Astrocyte (in vitro differentiated cells and primary cell): ENCODE results near the gene KCNJ5. TPM values are rescaled to one million over a fixed set of nuclear protein-coding genes. Genes with fewer than 3 reads are reported as not detected.

Source experiments
- DNase-seq: peaks from one replicate; pipeline ENCODE4 v3.0.0-alpha.2; 2010; ENCODE audit warnings: low read depth
- FAIRE-seq: peaks from 2 replicates; lab custom pipeline; 2011; peaks lifted over from hg19 to GRCh38; lab: Jason Lieb, UNC
- H2AFZ ChIP-seq: 2 replicates; pipeline ENCODE4 v1.6.0; 2012; ENCODE audit warnings: low read depth, low read length, inconsistent platforms
- H3K27ac ChIP-seq: 2 replicates; pipeline ENCODE4 v1.5.1; 2011; ENCODE audit warnings: low read depth, low read length, inconsistent platforms
- H3K27me3 ChIP-seq: 2 replicates; pipeline ENCODE4 v1.6.0; 2011; ENCODE audit warnings: low read length, inconsistent platforms; ENCODE audit not compliant: insufficient read depth
- H3K36me3 ChIP-seq: 2 replicates; pipeline ENCODE4 v1.5.1; 2011; ENCODE audit warnings: low read length, inconsistent platforms; ENCODE audit not compliant: insufficient read depth
- H3K4me1 ChIP-seq: 2 replicates; pipeline ENCODE4 v1.5.1; 2011; ENCODE audit warnings: low read length, inconsistent platforms; ENCODE audit not compliant: insufficient read depth
- H3K4me2 ChIP-seq: 2 replicates; pipeline ENCODE4 v1.6.0; 2012; ENCODE audit warnings: low read length, inconsistent platforms
- H3K4me3 ChIP-seq: 2 replicates; pipeline ENCODE4 v1.5.1; 2011; ENCODE audit warnings: low read depth, mild to moderate bottlenecking, low read length, inconsistent platforms; ENCODE audit not compliant: insufficient read depth
- H3K79me2 ChIP-seq: 2 replicates; pipeline ENCODE4 v1.6.0; 2012; ENCODE audit warnings: mild to moderate bottlenecking, low read length, inconsistent platforms; ENCODE audit not compliant: insufficient read depth
- H3K9ac ChIP-seq: 2 replicates; pipeline ENCODE4 v1.6.0; 2012; ENCODE audit warnings: mild to moderate bottlenecking, low read length, inconsistent platforms
- H3K9me3 ChIP-seq: 2 replicates; pipeline ENCODE4 v1.5.1; 2012; ENCODE audit warnings: low read depth, mild to moderate bottlenecking, low read length, inconsistent platforms; ENCODE audit not compliant: insufficient read depth
- H4K20me1 ChIP-seq: 2 replicates; pipeline ENCODE4 v1.6.0; 2012; ENCODE audit warnings: low read length, inconsistent platforms; ENCODE audit not compliant: insufficient read depth
- H3K27ac Mint-ChIP-seq: one replicate; pipeline ENCODE4 v1.8.0; 2021; ENCODE audit warnings: mild to moderate bottlenecking, mixed read lengths; ENCODE audit not compliant: unreplicated experiment
- H3K27me3 Mint-ChIP-seq: one replicate; pipeline ENCODE4 v1.8.0; 2021; ENCODE audit warnings: low read depth, mixed read lengths; ENCODE audit not compliant: unreplicated experiment
- H3K36me3 Mint-ChIP-seq: one replicate; pipeline ENCODE4 v1.8.0; 2021; ENCODE audit warnings: low read depth, mixed read lengths; ENCODE audit not compliant: unreplicated experiment
- H3K4me1 Mint-ChIP-seq: one replicate; pipeline ENCODE4 v1.8.0; 2021; ENCODE audit warnings: low read depth, mixed read lengths; ENCODE audit not compliant: unreplicated experiment
- H3K4me3 Mint-ChIP-seq: one replicate; pipeline ENCODE4 v1.8.0; 2021; ENCODE audit warnings: mild to moderate bottlenecking, moderate library complexity, mixed read lengths; ENCODE audit not compliant: unreplicated experiment
- H3K9me3 Mint-ChIP-seq: one replicate; pipeline ENCODE4 v1.8.0; 2021; ENCODE audit warnings: mild to moderate bottlenecking, mixed read lengths; ENCODE audit not compliant: unreplicated experiment
- CTCF ChIP-seq: IDR thresholded peaks from 2 replicates; pipeline ENCODE4 v1.5.1; 2011; ENCODE audit warnings: low read depth, mild to moderate bottlenecking, inconsistent platforms, low read length, moderate library complexity; ENCODE audit not compliant: insufficient read depth
- EZH2 ChIP-seq: IDR thresholded peaks from 2 replicates; pipeline ENCODE4 v1.6.1; 2012; ENCODE audit warnings: mild to moderate bottlenecking, low read length, inconsistent platforms; ENCODE audit not compliant: insufficient read depth
- total RNA-seq: library from RNA; stranded (reverse); gene quantifications from 2 replicates; pipeline ENCODE4 v1.2.1, GENCODE V29; 2021

The KCNJ5 gene
- total RNA-seq, 1 donor from 2014 or later, result 1.4 TPM

GRCh38 chr11:128888034-128888985 is 2.8 kb upstream of the KCNJ5 start:
- H3K4me1 Mint-ChIP-seq, result peaks cover 8% of the 10 kb centered on the region

GRCh38 chr11:128889657-128890213 is 1.4 kb upstream of the KCNJ5 start:
- TF ChIP-seq CTCF (no peak), EZH2 (no peak)
- Histone ChIP-seq H3K9ac (no peak overlapping the region), H3K27ac (no peak overlapping the region), H3K4me1 (peaks cover 8% of the 10 kb centered on the region), H3K27me3 (peaks cover 38% of the 10 kb centered on the region), H2AFZ (no peak overlapping the region), H3K4me2 (peak overlapping the region; percentile 92), H4K20me1 (no peaks in the 10 kb centered on the region), H3K36me3 (no peaks in the 10 kb centered on the region), H3K9me3 (no peaks in the 10 kb centered on the region), H3K79me2 (no peaks in the 10 kb centered on the region), H3K4me3 (no peak overlapping the region)
- peak overlapping the region; percentile 34 for H3K27ac Mint-ChIP-seq
- FAIRE-seq, result no peak
- H3K4me1 Mint-ChIP-seq, result peaks cover 8% of the 10 kb centered on the region
- no peak for DNase-seq
- H3K27me3 Mint-ChIP-seq, result peaks cover 49% of the 10 kb centered on the region
- H3K36me3 Mint-ChIP-seq, result no peaks in the 10 kb centered on the region
- no peak overlapping the region for H3K4me3 Mint-ChIP-seq
- no peaks in the 10 kb centered on the region for H3K9me3 Mint-ChIP-seq

More at GRCh38 chr11:128888034-128888985, 2.8 kb upstream of the KCNJ5 start:
- no peaks in the 10 kb centered on the region for H3K9me3 ChIP-seq
- no peak overlapping the region for H2AFZ ChIP-seq
- H3K27me3 ChIP-seq, result peaks cover 42% of the 10 kb centered on the region
- no peak overlapping the region for H3K4me2 ChIP-seq
- H3K9ac ChIP-seq, result no peak overlapping the region
- no peaks in the 10 kb centered on the region for H4K20me1 ChIP-seq
- Mint-ChIP-seq H3K27ac (no peak overlapping the region), H3K36me3 (no peaks in the 10 kb centered on the region), H3K4me3 (no peak overlapping the region), H3K9me3 (no peaks in the 10 kb centered on the region), H3K27me3 (peaks cover 50% of the 10 kb centered on the region)
- no peak for FAIRE-seq
- no peaks in the 10 kb centered on the region for H3K79me2 ChIP-seq
- no peak for DNase-seq
- H3K4me1 ChIP-seq, result peaks cover 8% of the 10 kb centered on the region
- no peak overlapping the region for H3K27ac ChIP-seq
- no peaks in the 10 kb centered on the region for H3K36me3 ChIP-seq
- TF ChIP-seq CTCF (no peak), EZH2 (no peak)
- H3K4me3 ChIP-seq, result no peak overlapping the region
